Fibroblast of the aortic adventitia (primary cell): ENCODE data around the gene COL4A1. TPM values are rescaled to one million over a fixed set of nuclear protein-coding genes. Genes with fewer than 3 reads are reported as not detected.

Experiments used
- DNase-seq: peaks from one replicate; pipeline ENCODE4 v3.0.0-alpha.2; 2010; ENCODE audit warnings: low read depth
- H3K4me3 ChIP-seq: 2 replicates; pipeline ENCODE4 v1.5.1; 2011; ENCODE audit warnings: low read depth, mild to moderate bottlenecking, control low read depth, low read length, moderate library complexity
- total RNA-seq: library from RNA; depleted of rRNA; stranded (reverse); fragments of >200 nt; gene quantifications from 2 replicates; pipeline ENCODE4 v1.2.3, GENCODE V29; 2012; ENCODE audit warnings: low replicate concordance
- TF ChIP-seq, protein P1 (sequence below): IDR thresholded peaks from 2 replicates; pipeline ENCODE4 v1.5.1; 2011; ENCODE audit warnings: mild to moderate bottlenecking, low read length, control low read depth, inconsistent platforms; ENCODE audit not compliant: insufficient read depth

COL4A1 gene
- total RNA-seq, 1 donor = 43.7 TPM

DNA sequence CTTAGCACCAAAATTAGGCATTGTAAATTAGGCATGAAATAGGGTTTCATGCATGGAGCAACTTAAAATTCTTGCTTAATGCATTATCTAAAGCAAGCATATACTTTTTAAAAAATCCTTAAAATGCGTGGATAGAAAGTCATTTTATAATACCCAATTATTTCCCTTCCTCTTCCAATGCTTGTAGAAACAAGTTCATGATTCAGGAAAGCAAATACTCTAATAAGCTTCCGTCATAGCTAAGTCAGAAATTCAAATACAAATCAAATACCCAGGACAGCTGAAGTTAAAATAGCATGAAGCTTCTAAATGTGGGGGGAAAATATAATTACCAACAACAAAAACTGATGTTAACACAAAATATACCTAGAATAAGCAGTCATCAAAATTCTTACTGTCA, 89.1 kb downstream of the COL4A1 start:
- DNase-seq = no peak
- H3K4me3 ChIP-seq = no peak overlapping the region
- TF ChIP-seq, protein P1, sequence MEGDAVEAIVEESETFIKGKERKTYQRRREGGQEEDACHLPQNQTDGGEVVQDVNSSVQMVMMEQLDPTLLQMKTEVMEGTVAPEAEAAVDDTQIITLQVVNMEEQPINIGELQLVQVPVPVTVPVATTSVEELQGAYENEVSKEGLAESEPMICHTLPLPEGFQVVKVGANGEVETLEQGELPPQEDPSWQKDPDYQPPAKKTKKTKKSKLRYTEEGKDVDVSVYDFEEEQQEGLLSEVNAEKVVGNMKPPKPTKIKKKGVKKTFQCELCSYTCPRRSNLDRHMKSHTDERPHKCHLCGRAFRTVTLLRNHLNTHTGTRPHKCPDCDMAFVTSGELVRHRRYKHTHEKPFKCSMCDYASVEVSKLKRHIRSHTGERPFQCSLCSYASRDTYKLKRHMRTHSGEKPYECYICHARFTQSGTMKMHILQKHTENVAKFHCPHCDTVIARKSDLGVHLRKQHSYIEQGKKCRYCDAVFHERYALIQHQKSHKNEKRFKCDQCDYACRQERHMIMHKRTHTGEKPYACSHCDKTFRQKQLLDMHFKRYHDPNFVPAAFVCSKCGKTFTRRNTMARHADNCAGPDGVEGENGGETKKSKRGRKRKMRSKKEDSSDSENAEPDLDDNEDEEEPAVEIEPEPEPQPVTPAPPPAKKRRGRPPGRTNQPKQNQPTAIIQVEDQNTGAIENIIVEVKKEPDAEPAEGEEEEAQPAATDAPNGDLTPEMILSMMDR = no peak

DNA sequence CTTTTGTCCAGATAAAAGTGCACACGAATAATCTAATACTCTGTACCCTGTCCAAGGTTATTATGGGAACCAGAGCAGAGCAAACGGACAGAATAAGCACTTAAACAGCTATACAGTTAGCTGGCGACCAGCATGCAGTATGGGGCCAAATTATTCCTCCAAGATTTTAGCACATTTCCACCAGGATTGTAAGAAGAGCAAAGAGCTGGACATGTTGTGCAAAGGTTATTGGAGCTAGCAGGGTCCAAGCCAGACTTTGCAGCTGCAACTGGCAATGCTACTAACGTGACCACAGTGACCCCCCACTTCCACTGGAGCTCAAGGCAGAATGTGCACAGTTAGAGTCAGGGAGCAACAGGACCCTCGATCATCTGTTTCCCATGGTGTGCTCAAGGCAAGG, 89.9 kb downstream of the COL4A1 start:
- TF ChIP-seq, protein P1 = no peak
- no peak for DNase-seq
- no peak overlapping the region for H3K4me3 ChIP-seq

DNA sequence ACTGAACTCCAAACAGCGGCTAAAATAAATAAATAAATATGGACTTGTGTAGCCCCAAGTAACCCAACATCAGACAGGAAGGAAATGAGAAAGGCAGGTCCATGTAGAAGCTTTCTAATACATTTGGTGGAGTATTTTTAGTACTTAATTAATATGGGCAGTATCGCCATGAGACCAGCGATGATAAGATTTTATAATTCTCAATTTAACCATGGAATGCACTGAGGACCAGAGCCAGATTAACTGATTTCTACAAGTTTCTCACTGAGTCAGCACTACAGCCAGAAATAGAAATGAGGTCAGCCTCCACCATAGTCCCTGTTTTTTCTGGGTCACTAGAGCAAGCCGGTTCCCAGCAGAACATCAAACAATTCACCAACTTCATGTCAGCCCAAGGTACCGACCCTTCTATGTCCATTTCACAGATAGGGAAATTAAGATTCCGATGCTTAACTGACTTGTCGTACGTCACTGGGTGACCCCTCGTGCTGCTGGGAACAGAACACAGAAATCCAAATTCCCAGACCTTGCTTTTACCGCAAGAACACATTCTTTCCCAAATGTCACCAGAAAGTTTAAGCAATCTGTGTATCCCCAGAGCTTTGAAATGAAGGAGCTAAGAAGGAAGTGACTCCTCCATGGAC, 90.4 kb downstream of the COL4A1 start:
- TF ChIP-seq, protein P1 = no peak
- H3K4me3 ChIP-seq = no peak overlapping the region
- peak; percentile 81 for DNase-seq

DNA sequence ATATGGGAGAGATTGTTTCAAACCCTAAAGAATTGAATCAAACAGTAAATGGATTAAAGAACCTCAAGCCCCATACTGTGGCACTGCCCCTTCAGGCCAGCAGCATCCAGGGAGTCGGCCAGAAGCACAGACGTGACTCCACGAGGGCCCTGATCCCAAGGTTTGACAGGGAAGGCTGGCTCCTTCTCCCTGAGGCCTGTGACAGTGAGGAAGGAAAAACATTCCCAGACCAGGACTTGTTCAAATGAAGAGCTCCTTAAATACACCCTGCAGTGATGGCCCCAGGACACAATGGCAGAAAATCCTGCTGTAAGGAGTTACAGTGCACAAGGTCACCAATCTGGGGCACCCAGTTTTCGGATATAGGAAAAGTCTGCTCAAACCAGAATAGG, 91.0 kb downstream of the COL4A1 start:
- H3K4me3 ChIP-seq = no peak overlapping the region
- TF ChIP-seq, protein P1 = no peak
- no peak for DNase-seq

DNA sequence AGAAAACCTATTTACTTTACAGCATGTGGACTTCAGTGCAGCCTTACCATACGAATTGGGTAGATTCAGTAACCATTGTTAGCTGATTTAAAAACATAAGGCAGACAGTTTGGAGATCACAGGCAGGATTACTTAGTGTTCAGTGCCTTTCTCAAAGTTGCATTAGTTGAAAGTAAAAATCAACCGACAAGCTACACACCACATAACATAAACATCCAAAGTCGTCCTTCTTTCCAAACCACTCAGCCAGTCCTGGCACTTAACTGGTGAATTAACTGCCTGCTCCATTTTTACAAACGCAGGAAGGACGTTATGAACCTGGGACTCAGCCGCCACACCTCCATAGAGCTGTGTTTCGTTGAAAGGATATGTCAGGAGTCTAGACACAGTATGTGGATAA, 91.4 kb downstream of the COL4A1 start:
- no peak for DNase-seq
- no peak overlapping the region for H3K4me3 ChIP-seq
- TF ChIP-seq, protein P1 = no peak

DNA sequence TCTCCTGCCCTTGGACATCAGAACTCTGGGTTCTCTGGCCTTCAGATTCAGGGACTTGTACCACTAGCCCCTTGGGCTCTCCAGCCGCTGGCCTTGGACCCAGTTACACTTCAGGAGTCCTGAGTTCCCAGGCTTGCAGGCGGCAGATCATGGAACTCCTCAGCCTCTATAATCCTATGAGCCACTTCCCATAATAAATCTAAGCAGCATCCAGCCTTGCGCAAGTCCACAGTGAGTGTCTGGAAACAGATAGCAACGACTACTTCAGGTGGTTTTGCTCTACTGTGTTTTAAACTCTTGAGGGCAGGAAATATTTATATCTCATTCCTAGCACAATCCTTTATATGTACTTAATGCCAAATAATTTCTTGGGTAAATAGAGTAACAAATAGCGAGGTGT, 92.3 kb downstream of the COL4A1 start:
- no peak for DNase-seq
- TF ChIP-seq, protein P1 = no peak
- H3K4me3 ChIP-seq = no peak overlapping the region
